ENCODE measurements around the gene NPHP4. TPM values are rescaled to one million over a fixed set of nuclear protein-coding genes. Genes with fewer than 3 reads are reported as not detected.
A peak's percentile ranks its signal among the peaks of the same experiment; 100 is the strongest.

NPHP4 gene
- polyA plus RNA-seq, 1 donor (not counting 4 experiments of a cell fraction or from before 2014, with no cell fraction given) = 3.7 TPM

GRCh38 chr1:5975133-5975880 lies 16.9 kb downstream of the NPHP4 start:
- H2AFZ ChIP-seq (ENCODE audit: control insufficient read depth, low read length) = no peak overlapping the region
- H3K4me1 ChIP-seq (ENCODE audit: control insufficient read depth, extremely low read depth, insufficient read depth, low read length) = no peaks in the 10 kb centered on the region
- H3K4me2 ChIP-seq (ENCODE audit: control insufficient read depth, extremely low read depth, insufficient read depth, low read depth, low read length) = no peak overlapping the region
- no peak overlapping the region for H3K9ac ChIP-seq (ENCODE audit: control insufficient read depth, extremely low read depth, insufficient read depth, low read length)
- no peaks in the 10 kb centered on the region for H3K79me2 ChIP-seq (ENCODE audit: control insufficient read depth, insufficient read depth, low read length)
- H3K27me3 ChIP-seq (ENCODE audit: control insufficient read depth, extremely low read depth, insufficient read depth, low read length) = no peaks in the 10 kb centered on the region
- H3K9me1 ChIP-seq (ENCODE audit: control insufficient read depth, extremely low read depth, insufficient read depth, low read length) = no peaks in the 10 kb centered on the region
- no peaks in the 10 kb centered on the region for H3K9me3 ChIP-seq (ENCODE audit: control insufficient read depth, low read depth, low read length)
- dilution Hi-C loops (cut with MboI; ENCODE audit: extremely low pct_ligation_motif_present, low sequenced_read_pairs) = no loop called here
- H4K20me1 ChIP-seq (ENCODE audit: control insufficient read depth, extremely low read depth, insufficient read depth, low read length) = peaks cover 2% of the 10 kb centered on the region
- DNase-seq (ENCODE audit: low read depth, low spot score) (no peak), FAIRE-seq (peak; percentile 5)
- H3K4me3 ChIP-seq (ENCODE audit: control insufficient read depth in 2 of 3, extremely low read depth in 1 of 3, insufficient read depth in 2 of 3, low read depth in 1 of 3, low read length in 3 of 3) = no peak overlapping the region
- peaks cover 6 to 7% of the 10 kb centered on the region in 2 experiments for H3K36me3 ChIP-seq (ENCODE audit: control insufficient read depth in 2 of 2, extremely low read depth in 1 of 2, insufficient read depth in 2 of 2, low read length in 2 of 2)
- no peak for TF ChIP-seq EZH2 (IDR thresholded peaks at IDR 0.05; ENCODE audit: low read length)
- TF ChIP-seq CTCF (optimal IDR thresholded peaks at IDR 0.05 in 1 of 3, IDR thresholded peaks at IDR 0.05 in 1 of 3, conservative IDR thresholded peaks at IDR 0.05 in 1 of 3; ENCODE audit: extremely low read depth in 1 of 3, insufficient read depth in 2 of 3, low read length in 3 of 3) = peak; percentile 79 to 92 (median 80)
- no peak overlapping the region for H3K27ac ChIP-seq (ENCODE audit: control insufficient read depth, insufficient read depth, low read length)

GRCh38 chr1:5974631-5975030 lies 17.6 kb downstream of the NPHP4 start:
- dilution Hi-C loops (cut with MboI; ENCODE audit: extremely low pct_ligation_motif_present, low sequenced_read_pairs) = no loop called here
- no peaks in the 10 kb centered on the region for H3K4me1 ChIP-seq (ENCODE audit: control insufficient read depth, extremely low read depth, insufficient read depth, low read length)
- H3K9ac ChIP-seq (ENCODE audit: control insufficient read depth, extremely low read depth, insufficient read depth, low read length) = no peak overlapping the region
- H3K4me2 ChIP-seq (ENCODE audit: control insufficient read depth, extremely low read depth, insufficient read depth, low read depth, low read length) = no peak overlapping the region
- no peak for DNase-seq (ENCODE audit: low read depth, low spot score)
- no peak overlapping the region for H3K4me3 ChIP-seq (ENCODE audit: control insufficient read depth in 2 of 3, extremely low read depth in 1 of 3, insufficient read depth in 2 of 3, low read depth in 1 of 3, low read length in 3 of 3)
- H4K20me1 ChIP-seq (ENCODE audit: control insufficient read depth, extremely low read depth, insufficient read depth, low read length) = peaks cover 2% of the 10 kb centered on the region
- no peaks in the 10 kb centered on the region for H3K79me2 ChIP-seq (ENCODE audit: control insufficient read depth, insufficient read depth, low read length)
- no peak overlapping the region for H2AFZ ChIP-seq (ENCODE audit: control insufficient read depth, low read length)
- no peak overlapping the region for H3K27ac ChIP-seq (ENCODE audit: control insufficient read depth, insufficient read depth, low read length)
- no peak for FAIRE-seq
- H3K36me3 ChIP-seq (ENCODE audit: control insufficient read depth in 2 of 2, extremely low read depth in 1 of 2, insufficient read depth in 2 of 2, low read length in 2 of 2) = peaks cover 6 to 7% of the 10 kb centered on the region in 2 experiments
- TF ChIP-seq CTCF (optimal IDR thresholded peaks at IDR 0.05 in 1 of 3, IDR thresholded peaks at IDR 0.05 in 1 of 3, conservative IDR thresholded peaks at IDR 0.05 in 1 of 3; ENCODE audit: extremely low read depth in 1 of 3, insufficient read depth in 2 of 3, low read length in 3 of 3) (no peak), EZH2 (IDR thresholded peaks at IDR 0.05; ENCODE audit: low read length) (no peak)
- H3K9me3 ChIP-seq (ENCODE audit: control insufficient read depth, low read depth, low read length) = no peaks in the 10 kb centered on the region
- no peaks in the 10 kb centered on the region for H3K27me3 ChIP-seq (ENCODE audit: control insufficient read depth, extremely low read depth, insufficient read depth, low read length)
- H3K9me1 ChIP-seq (ENCODE audit: control insufficient read depth, extremely low read depth, insufficient read depth, low read length) = no peaks in the 10 kb centered on the region
